HG03039 (cell line): ENCODE data around the gene PMM2.
"Not testable (repeated sequence)": the region's sequence is repeated elsewhere in the genome, so short reads cannot be mapped to it uniquely, and the experiment has no call there.

Experiments used
- ATAC-seq: cut with Tn5 transposase; IDR thresholded peaks from one replicate; pipeline ENCODE4 v1.9.1; 2021; ENCODE audit warnings: mild to moderate bottlenecking, moderate library complexity; ENCODE audit not compliant: unreplicated experiment

The PMM2 gene

GRCh38 chr16:8866118-8866883 is 68.7 kb downstream of the PMM2 start:
- no peak for ATAC-seq

DNA sequence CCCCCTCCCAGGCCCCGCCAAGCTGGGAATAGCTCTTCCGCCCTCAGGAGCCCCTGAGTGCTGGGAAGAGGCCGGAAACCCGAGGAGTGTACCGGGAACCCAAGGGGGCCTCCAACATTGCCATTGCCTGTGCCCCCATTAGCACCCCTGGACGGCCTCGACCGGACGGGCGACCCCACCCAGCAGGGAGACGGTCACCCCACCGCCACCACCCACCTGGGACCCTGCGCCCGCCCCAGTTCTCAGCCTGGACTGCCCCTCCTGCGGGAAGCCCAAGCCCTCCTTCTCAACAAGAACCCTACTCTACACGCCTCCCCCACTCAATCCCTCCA is 69.2 kb downstream of the PMM2 start:
- no peak for ATAC-seq

DNA sequence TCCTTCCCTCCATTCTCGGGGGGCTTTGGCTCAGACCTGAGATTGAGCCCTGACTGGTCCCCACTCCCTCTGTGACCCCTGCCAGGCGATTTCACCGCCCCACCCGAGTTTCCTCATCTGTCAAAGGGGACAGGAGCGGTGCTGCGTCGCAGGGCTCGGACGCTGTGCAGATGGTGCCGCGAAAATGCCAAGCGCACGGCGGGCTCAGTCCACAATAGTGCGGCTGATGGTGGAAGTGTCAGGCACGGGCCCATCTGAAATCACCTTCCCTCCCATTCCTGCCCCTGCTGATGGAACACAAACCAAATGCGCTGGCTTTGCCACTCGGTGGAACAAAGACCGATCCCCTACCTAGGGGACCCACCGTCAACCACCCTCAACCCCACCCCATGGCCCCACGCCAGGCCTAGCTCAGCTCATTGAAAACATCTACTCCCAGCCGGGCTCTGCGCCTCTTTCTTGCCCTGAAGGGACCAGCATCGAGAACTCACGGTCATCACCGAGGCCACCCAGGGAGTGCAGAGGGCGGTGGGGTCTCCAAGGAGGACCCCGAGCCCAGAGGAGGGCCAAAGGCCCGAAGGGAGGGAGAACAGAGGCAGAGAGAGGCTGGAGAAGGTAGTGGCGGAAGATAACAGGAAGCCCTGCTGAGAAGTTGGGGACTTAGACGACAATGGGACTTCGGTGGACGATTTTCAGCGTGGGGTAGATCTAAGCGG is 69.7 kb downstream of the PMM2 start:
- ATAC-seq = no peak

DNA sequence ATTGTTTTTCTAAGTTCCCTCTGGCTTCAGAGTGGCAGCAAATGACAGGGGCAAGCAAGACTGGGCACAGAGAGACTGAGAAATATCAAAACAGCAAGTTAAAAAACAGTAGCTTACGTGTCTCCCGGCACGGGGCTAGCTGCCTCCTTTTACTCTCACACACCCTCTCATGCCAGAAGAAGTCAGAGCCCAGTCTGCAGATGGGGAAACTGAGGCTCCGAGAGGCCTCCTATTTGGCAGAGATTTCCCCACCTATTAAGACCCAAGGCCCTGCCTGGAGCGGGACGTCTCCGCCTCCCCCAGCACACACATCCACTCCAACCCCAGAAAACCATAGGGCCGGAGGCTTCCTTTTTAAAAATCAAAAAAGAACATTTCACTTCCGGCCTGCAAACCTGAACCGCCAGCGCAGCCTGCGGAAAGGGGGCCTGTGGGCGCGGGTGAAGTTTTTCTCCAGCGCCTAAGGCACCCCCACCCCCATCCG is 70.3 kb downstream of the PMM2 start:
- no peak for ATAC-seq

DNA sequence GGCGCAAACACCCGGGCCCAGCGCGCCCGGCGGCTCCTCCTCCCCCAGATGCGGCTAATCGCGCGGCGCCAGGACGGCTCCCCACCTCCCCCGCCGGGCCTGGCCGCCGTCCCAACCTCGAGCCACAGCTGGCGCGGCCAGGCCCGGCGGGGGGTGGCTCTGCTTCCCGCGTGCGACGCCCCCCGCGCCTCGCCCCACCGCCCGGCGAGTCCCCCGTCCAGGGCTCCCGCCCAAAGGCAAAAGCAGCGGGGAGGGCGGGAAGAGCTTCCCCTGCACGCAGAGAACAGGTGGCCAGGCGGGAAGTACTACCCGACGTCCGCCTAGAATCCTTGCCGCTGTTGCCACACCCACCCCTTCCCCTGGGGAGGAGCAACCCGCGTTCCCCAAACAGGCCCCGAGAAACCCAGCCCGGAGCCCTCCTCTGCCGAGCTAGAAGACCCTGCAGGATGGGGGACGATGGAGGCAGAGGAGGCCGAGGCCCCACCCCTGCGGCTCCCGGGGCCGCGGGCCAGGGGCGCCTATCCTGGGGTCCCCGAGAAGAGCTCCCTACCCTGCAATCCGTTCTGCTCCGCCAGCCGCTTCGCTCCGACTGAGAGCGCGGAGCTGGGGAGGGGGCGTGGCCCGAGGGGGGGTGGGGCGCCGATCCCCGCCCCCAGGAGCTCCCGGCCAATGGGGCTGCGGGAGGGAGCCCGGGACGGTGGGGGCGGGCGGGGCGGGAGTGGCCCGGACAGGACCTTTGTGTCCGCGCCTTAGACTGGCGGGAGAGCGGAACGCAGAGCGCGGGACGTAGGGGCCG is 71.0 kb downstream of the PMM2 start, which contains the start of gene CARHSP1:
TSS of gene CARHSP1 (minus strand) at position 591 of the 796 bp plus-strand sequence. CDS start 9,678 bp downstream, outside the sequence.
- peak; percentile 60 for ATAC-seq

DNA sequence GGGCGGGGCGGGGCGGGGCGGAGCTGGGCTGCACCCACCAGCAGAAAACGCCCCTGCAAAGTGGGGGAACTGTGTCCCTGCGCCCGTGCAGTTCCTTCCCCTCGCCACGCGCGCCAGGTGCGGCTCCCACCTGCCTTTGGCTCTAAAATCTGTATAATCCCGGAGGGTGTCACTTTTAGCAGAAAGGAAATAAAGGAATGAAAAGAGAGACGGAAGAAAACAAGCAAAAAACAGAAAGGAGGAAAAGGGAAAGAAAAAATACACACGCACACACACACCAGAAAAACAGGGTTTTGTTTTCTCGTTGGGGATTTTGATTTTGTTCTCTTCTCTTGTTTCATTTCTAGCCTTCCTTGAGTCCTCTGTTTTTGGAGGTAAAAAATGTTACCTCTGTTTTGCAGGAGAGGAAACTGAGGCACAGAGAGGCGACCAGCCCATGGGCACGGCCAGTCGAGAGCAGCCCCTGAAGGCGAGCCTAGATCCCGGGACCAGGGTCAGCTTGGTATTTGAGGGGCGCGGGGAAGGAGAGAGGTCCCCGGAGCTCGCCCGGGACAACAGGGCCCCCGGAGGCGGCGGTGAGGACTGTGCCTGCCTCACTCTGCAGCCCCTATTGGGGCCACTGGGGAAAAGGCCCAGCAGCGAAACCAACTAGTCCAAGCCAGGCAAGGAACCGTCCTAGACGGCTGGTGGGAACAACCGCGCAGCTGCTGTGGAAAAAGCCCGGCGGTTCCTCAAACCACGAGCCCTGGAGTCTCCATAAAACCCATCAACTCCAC is 71.8 kb downstream of the PMM2 start:
- ATAC-seq = no peak

GRCh38 chr16:8869988-8870241 is 72.3 kb downstream of the PMM2 start:
- ATAC-seq = not testable (repeated sequence)

DNA sequence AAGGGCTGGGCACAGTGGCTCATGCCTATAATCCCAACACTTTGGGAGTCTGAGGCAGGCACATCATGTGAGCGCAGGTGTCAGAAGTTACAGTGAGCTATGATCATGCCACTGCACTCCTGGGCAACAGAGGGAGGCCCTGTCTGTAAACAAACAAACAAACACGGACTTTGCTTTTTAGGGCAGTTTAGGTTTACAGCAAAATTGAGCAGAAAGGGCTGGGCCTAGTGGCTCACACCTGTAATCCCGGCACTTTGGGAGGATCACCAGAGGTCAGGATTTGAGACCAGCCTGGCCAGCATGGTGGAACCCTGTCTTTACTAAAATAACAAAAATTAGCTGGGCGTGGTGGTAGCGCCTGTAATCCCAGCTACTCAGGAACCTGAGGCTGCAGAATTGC is 74.4 kb downstream of the PMM2 start:
- ATAC-seq = no peak

DNA sequence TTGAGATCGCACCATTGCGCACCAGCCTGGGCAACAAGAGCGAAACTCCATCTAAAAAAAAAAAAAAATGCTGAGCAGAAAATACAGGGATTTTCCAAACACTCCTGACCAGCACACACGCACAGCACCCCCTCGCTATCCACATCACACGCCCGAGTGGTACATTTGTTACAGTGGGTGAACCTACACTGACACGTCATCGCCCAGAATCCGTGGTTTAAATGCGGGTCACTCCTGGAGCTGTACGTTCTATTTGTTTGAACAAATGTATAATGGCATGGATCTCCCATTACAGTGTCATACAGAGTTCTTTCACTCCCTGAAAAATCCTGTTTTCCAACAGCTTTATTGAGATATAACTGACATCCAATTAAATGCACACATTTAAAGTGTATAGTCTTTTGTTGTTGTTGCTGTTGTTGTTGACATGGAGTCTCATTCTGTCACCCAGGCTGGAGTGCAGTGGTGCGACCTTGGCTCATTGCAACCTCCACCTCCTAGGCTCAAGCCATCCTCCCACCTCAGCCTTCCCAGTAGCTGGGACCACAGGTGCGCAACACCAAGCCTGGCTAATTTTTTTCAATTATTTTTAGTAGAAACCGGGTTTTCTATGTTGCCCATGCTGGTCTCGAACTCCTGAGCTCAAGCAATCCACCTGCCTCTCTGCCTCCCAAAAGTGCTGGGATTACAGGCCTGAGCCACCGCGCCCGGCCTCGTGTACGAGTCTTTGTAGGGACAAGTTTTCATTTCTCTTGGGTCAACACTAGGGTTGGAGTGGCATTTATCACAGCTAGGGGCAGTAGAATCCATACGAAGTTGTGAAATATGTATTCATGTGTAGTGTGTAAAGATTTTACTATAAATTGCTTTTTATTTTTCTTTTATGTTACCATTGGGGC is 75.6 kb downstream of the PMM2 start:
- no peak for ATAC-seq

DNA sequence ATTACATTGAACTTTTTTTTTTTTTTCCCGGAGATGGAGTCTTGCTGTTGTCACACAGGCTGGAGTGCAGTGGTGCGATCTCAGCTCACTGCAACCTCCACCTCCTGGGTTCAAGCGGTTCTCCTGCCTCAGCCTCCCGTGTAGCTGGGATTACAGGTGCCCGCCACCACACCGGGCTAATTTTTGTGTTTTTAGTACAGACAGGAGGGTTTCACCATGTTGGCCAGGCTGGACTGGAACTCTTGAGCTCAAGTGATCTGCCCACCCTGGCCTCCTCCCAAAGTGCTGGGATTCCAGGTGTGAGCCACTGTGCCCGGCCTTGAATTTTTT is 76.2 kb downstream of the PMM2 start:
- not testable (repeated sequence) for ATAC-seq

DNA sequence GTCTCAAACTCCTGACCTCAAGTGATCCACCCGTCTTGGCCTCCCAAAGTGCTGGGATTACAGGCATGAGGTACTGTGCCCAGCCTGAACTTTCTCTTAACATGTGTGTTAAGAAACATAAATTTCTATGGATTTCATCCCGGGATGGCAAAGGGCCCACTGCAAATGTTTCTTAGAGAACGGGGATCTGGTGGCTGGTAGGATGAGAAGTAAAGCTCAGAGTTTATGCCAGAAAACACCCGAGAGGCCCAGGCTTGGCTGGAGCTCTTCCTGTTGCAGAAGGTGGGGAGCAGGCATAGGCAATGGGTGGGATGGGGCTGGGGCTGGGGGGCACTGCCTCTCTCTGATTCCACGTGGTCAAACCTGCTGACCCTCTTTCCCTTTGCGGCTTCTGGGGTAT is 76.7 kb downstream of the PMM2 start:
- no peak for ATAC-seq

DNA sequence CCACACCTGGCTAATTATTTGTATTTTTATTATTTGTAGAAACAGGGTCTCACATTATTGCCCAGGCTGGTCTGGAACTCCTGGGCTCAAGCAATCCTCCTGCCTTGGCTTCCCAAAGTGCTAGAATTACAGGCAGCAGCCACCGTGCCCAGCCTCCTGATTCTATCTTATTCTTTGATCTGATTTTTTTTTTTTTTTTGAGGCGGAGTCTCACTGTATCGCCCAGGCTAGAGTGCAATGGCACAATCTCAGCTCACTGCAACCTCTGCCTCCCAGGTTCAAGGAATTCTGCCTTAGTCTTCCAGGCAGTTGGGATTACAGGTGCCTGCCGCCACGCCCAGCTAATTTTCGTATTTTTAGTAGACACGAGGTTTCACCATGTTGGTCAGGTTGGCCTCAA is 77.7 kb downstream of the PMM2 start:
- ATAC-seq = not testable (repeated sequence)

DNA sequence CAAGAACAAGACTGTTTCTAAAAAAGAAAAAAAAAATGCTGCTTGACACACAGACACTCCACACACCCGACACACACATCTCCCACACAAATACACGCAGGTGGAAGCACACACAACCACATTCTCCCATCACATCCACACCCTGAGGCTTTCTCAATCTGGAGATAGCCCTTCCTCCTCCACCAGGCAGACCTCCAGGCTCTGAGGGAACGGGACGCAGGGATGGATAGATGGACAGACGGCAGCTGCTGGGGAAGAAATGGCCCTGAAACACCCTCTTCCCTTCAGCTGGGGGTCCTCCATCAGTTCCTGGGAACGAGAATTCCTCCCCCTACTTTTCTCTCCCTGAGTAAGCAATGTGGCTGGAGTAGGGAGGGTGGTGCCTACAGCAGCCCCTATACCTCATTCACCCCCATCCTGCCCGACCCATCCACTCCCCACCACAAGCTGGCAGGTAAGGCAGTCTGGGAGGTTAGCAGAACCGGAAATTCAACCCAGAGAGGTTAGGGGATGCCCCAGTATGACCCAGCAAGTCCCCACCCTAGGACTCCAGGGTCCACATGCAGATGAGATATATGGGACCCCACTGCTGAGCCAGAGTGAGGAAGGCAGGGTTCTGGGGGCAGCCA is 80.4 kb downstream of the PMM2 start:
- ATAC-seq = no peak

- ATAC-seq = no peak
Observed at GRCh38 chr16:8878523-8878911, 80.9 kb downstream of the PMM2 start.

DNA sequence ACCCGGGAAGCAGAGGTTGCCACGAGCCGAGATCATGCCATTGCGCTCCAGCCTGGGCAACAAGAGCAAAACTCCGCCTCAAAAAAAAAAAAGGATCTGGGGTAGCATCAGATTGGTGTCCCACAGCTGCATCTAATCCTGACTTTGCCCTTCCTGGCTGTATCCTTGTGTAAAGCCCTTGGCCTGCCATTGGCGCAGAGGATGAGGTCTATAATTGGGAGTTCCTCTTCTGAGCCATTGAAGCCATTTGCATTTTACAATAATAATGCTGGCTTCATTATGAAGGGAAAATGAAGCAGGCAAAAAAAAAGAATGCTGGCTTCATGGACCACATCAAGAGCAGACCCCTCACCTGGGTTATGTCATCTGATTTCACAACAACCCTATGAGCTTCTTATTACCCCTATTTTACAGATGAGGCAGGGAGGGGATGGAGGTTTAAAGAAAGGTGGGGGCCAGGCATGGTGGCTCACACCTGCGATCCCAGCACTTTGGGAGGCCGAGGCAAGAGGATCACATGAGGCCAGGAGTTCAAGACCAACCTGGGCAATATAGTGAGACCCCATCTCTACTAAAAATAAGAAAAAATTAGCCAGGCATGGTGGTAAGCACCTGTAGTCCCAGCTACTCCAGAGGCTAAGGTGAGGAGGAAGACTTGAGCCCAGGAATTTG is 83.3 kb downstream of the PMM2 start:
- no peak for ATAC-seq

DNA sequence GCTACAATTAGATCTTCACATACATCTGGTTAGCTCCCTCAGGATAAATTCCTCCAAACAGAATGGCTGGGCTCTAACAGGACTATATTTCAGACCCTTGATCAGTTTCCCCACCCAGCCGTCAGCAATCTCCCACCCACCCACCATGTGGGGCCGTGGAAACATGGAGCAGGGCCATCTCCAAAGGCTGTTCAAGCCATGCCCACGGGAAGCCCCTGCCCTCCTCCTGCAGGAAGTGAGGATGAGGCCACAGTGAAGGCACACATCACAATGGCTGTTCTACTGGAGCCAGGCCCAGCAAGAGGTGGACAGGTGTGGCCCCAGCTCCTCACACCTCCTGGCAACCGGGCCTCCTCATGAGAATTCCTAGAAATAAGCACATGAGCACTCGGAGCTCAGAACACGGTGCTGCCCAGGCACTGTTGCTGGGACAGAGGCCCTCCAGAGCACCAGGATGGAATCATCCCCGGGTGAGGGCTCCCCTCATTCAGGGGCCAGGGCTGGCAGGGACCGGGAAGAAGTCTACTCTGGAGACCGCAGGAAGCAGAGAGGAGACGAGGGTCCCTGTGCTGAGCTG is 84.5 kb downstream of the PMM2 start, which contains the start of gene LITAFD:
TSS of gene LITAFD (plus strand) at position 311 of the 577 bp plus-strand sequence. CDS start 2,005 bp downstream, outside the sequence.
- no peak for ATAC-seq

DNA sequence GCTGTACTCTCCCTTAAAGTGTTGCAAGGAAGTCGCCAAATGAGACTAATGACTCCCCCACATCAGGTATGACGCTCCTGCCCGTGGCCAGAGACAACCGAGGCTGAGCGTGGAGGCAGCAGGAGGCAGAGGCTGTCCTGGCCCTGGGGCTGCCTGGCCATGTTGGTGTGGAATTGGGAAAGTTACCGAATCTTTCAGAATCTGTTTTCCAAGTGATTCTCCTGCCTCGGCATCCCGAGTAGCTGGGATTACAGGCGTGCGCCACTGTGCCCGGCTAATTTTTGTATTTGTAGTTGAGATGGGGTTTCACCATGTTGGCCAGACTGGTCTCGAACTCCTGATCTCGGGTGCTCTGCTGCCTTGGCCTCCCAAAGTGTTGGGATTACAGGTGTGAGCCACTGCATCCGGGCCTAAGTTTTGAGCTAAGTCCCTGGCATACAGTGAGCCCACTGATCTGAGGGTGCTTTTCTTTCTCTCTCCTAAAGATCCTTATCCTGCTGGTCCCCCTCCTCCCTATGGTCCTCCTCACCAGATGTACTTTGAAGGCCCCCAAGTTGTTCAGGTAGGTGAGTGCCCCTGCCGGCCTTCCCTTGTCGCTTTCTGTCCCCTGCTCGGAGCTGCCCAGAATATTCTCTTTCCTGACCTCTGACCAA is 85.2 kb downstream of the PMM2 start:
- ATAC-seq = no peak
